ENCODE data around the gene PTPN12. TPM values are rescaled to one million over a fixed set of nuclear protein-coding genes. Genes with fewer than 3 reads are reported as not detected.
"Not testable (repeated sequence)": the region's sequence is repeated elsewhere in the genome, so short reads cannot be mapped to it uniquely, and the experiment has no call there.

PTPN12 gene
- total and polyA plus RNA-seq, 2 donors (not counting 1 experiment from before 2014, with no cell fraction given) = 42.3 to 47.8 TPM

DNA sequence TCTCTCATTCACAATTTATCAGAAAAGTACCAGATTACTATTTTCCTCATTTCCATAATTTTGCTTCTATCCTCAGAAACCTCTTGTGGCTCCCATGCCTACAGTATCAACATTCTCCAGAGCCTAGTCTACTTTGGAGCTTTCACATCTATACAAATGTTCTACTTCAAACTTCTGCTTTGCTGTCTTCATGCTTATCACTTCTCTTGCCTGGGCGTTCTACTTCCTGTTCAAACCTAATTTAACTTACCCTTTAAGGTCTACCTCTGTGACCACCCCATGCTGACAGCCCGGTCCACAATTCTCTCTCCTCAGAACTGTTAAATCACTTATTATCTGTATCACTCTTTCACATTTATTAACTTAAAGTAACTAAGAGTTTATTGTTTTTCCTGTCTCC, 6.1 kb upstream of the PTPN12 start:
- no peak for DNase-seq (ENCODE audit: low read depth in 2 of 2)
- H3K9me3 ChIP-seq (ENCODE audit: control insufficient read depth, insufficient read depth, low read depth, low read length) = no peaks in the 10 kb centered on the region

DNA sequence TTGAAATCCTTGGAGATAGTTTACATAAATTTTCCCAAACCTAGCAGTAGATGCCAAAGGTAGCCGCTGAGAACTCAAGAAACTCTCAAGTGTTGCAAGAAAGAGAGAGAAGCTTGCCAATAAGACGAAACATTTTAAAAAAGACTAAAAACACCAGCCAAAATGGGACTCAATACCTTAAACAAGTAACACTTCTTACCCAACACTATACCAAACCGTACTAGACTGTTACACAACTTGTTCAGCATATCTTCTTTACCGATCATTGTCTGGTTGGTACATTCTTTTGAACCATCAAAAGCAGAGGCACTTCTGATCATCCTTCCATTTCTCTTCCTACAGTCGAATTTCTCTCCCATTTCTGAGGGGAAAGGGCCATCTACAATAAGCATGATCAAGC, 4.8 kb upstream of the PTPN12 start:
- no peak for TF ChIP-seq CTCF (conservative IDR thresholded peaks at IDR 0.05 in 1 of 2, IDR thresholded peaks at IDR 0.05 in 1 of 2; ENCODE audit: low read depth in 1 of 2, low read length in 2 of 2)
- no peaks in the 10 kb centered on the region for H3K27me3 ChIP-seq (ENCODE audit: control insufficient read depth, insufficient read depth, low read length)
- H3K4me3 ChIP-seq (replicated peaks in 1 of 4; ENCODE audit: control extremely low read depth in 1 of 4, insufficient read depth in 1 of 4, low read depth in 3 of 4, low read length in 4 of 4) = no peak overlapping the region
- H3K27ac ChIP-seq (ENCODE audit: insufficient read depth, low read length) = no peak overlapping the region
- H2AFZ ChIP-seq (ENCODE audit: low read length) = no peak overlapping the region
- H3K79me2 ChIP-seq (ENCODE audit: control insufficient read depth, insufficient read depth, low read length) = no peaks in the 10 kb centered on the region
- no peaks in the 10 kb centered on the region for H3K9me3 ChIP-seq (ENCODE audit: control insufficient read depth, insufficient read depth, low read depth, low read length)
- no peak for DNase-seq (ENCODE audit: low read depth in 2 of 2)
- no peak overlapping the region for H3K4me2 ChIP-seq (ENCODE audit: extremely low read depth, insufficient read depth, low read length)
- H4K20me1 ChIP-seq (ENCODE audit: control insufficient read depth, extremely low read depth, insufficient read depth, low read length) = no peaks in the 10 kb centered on the region
- no peaks in the 10 kb centered on the region for H3K36me3 ChIP-seq (ENCODE audit: control insufficient read depth, insufficient read depth, low read length)
- no peak overlapping the region for H3K9ac ChIP-seq (ENCODE audit: insufficient read depth, low read length)
- H3K4me1 ChIP-seq (ENCODE audit: control insufficient read depth, extremely low read depth, insufficient read depth, low read length) = no peaks in the 10 kb centered on the region

More for the DNA sequence above, 6.1 kb upstream of the PTPN12 start:
- Histone ChIP-seq H3K36me3 (ENCODE audit: control insufficient read depth, insufficient read depth, low read length) (no peaks in the 10 kb centered on the region), H3K9ac (ENCODE audit: insufficient read depth, low read length) (no peak overlapping the region), H3K27ac (ENCODE audit: insufficient read depth, low read length) (no peak overlapping the region), H2AFZ (ENCODE audit: low read length) (no peak overlapping the region), H3K79me2 (ENCODE audit: control insufficient read depth, insufficient read depth, low read length) (no peaks in the 10 kb centered on the region), H3K4me1 (ENCODE audit: control insufficient read depth, extremely low read depth, insufficient read depth, low read length) (no peaks in the 10 kb centered on the region), H4K20me1 (ENCODE audit: control insufficient read depth, extremely low read depth, insufficient read depth, low read length) (no peaks in the 10 kb centered on the region), H3K4me2 (ENCODE audit: extremely low read depth, insufficient read depth, low read length) (no peak overlapping the region), H3K4me3 (replicated peaks in 1 of 4; ENCODE audit: control extremely low read depth in 1 of 4, insufficient read depth in 1 of 4, low read depth in 3 of 4, low read length in 4 of 4) (no peak overlapping the region), H3K27me3 (ENCODE audit: control insufficient read depth, insufficient read depth, low read length) (no peaks in the 10 kb centered on the region)
- TF ChIP-seq EZH2 (IDR thresholded peaks at IDR 0.05; ENCODE audit: low read length, missing control alignments) (no peak), CTCF (conservative IDR thresholded peaks at IDR 0.05 in 1 of 2, IDR thresholded peaks at IDR 0.05 in 1 of 2; ENCODE audit: low read depth in 1 of 2, low read length in 2 of 2) (no peak)

- not testable (repeated sequence) for H3K27me3 ChIP-seq (ENCODE audit: control insufficient read depth, insufficient read depth, low read length); H4K20me1 ChIP-seq (ENCODE audit: control insufficient read depth, extremely low read depth, insufficient read depth, low read length); H3K79me2 ChIP-seq (ENCODE audit: control insufficient read depth, insufficient read depth, low read length); H3K27ac ChIP-seq (ENCODE audit: insufficient read depth, low read length); H3K9me3 ChIP-seq (ENCODE audit: control insufficient read depth, insufficient read depth, low read depth, low read length); H3K4me2 ChIP-seq (ENCODE audit: extremely low read depth, insufficient read depth, low read length); H3K36me3 ChIP-seq (ENCODE audit: control insufficient read depth, insufficient read depth, low read length); H2AFZ ChIP-seq (ENCODE audit: low read length); H3K4me1 ChIP-seq (ENCODE audit: control insufficient read depth, extremely low read depth, insufficient read depth, low read length); H3K4me3 ChIP-seq (replicated peaks in 1 of 4; ENCODE audit: control extremely low read depth in 1 of 4, insufficient read depth in 1 of 4, low read depth in 3 of 4, low read length in 4 of 4); H3K9ac ChIP-seq (ENCODE audit: insufficient read depth, low read length); DNase-seq (ENCODE audit: low read depth in 2 of 2)
These were observed 4.4 kb upstream of the PTPN12 start for GRCh38 chr7:77532732-77533131.

DNA sequence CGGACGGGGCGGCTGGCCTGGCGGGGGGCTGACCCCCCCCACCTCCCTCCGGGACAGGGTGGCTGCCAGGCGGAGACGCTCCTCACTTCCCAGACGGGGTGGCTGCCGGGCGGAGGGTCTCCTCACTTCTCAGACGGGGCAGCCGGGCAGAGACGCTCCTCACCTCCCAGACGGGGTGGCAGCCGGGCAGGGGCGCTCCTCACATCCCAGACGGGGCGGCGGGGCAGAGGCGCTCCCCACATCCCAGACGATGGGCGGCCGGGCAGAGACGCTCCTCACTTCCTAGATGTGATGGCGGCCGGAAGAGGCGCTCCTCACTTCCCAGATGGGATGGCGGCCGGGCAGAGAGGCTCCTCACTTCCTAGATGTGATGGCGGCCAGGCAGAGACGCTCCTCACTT, 3.0 kb upstream of the PTPN12 start:
- H3K9ac ChIP-seq (ENCODE audit: insufficient read depth, low read length); H3K4me1 ChIP-seq (ENCODE audit: control insufficient read depth, extremely low read depth, insufficient read depth, low read length); H3K27me3 ChIP-seq (ENCODE audit: control insufficient read depth, insufficient read depth, low read length); H2AFZ ChIP-seq (ENCODE audit: low read length); DNase-seq (ENCODE audit: low read depth in 2 of 2); H3K4me3 ChIP-seq (replicated peaks in 1 of 4; ENCODE audit: control extremely low read depth in 1 of 4, insufficient read depth in 1 of 4, low read depth in 3 of 4, low read length in 4 of 4); H4K20me1 ChIP-seq (ENCODE audit: control insufficient read depth, extremely low read depth, insufficient read depth, low read length); H3K4me2 ChIP-seq (ENCODE audit: extremely low read depth, insufficient read depth, low read length); H3K9me3 ChIP-seq (ENCODE audit: control insufficient read depth, insufficient read depth, low read depth, low read length); H3K36me3 ChIP-seq (ENCODE audit: control insufficient read depth, insufficient read depth, low read length); H3K27ac ChIP-seq (ENCODE audit: insufficient read depth, low read length): not testable (repeated sequence)
- peaks cover 17% of the 10 kb centered on the region for H3K79me2 ChIP-seq (ENCODE audit: control insufficient read depth, insufficient read depth, low read length)
